Large intestine (tissue), 3 donors: ENCODE data around the gene AK5. TPM values are rescaled to one million over a fixed set of nuclear protein-coding genes. Genes with fewer than 3 reads are reported as not detected.

Experiments used
- DNase-seq, 2 donors: peaks; one replicate each; pipeline versions ENCODE4 v3.0.0 to v3.0.0-alpha.2; 2013
- H3K27ac ChIP-seq: one replicate; pipeline ENCODE4 v1.5.1; 2013; ENCODE audit warnings: low read length
- H3K27me3 ChIP-seq: 2 replicates; pipeline ENCODE4 v1.6.1; 2013; ENCODE audit warnings: low read length; ENCODE audit not compliant: control insufficient read depth, insufficient read depth
- H3K36me3 ChIP-seq: 2 replicates; pipeline ENCODE4 v1.6.1; 2013; ENCODE audit warnings: low read length; ENCODE audit not compliant: control insufficient read depth, insufficient read depth
- H3K4me1 ChIP-seq: one replicate; pipeline ENCODE4 v1.6.1; 2013; ENCODE audit warnings: low read length; ENCODE audit not compliant: control insufficient read depth, insufficient read depth
- H3K4me3 ChIP-seq: one replicate; pipeline ENCODE4 v1.5.1; 2013; ENCODE audit warnings: low read length
- H3K9me3 ChIP-seq: one replicate; pipeline ENCODE4 v1.6.1; 2013; ENCODE audit warnings: mild to moderate bottlenecking, low read depth, low read length, moderate library complexity; ENCODE audit not compliant: control insufficient read depth
- WGBS: methylation state at CpG from one replicate; pipeline ENCODE4 v1.1.5; 2013; ENCODE audit warnings: low lambda C conversion rate; ENCODE audit not compliant: insufficient coverage; 5-methylcytosine and 5-hydroxymethylcytosine counted together
- polyA plus RNA-seq: library from polyadenylated mRNA; unstranded; fragments of 120-200 nt; gene quantifications from one replicate; pipeline ENCODE4 v1.2.1, GENCODE V29; 2013

AK5 gene
- polyA plus RNA-seq, 1 donor, result 4.2 TPM

- H3K4me1 ChIP-seq, result no peaks in the 10 kb centered on the region
- H3K27me3 ChIP-seq, result peaks cover 5% of the 10 kb centered on the region
- H3K36me3 ChIP-seq, result no peaks in the 10 kb centered on the region
- no peaks in the 10 kb centered on the region for H3K9me3 ChIP-seq
- no peak for DNase-seq
- no peak overlapping the region for H3K4me3 ChIP-seq
- WGBS, result no CpG with 5 or more reads among the region's 5 CpGs
- H3K27ac ChIP-seq, result no peak overlapping the region
Measured at GRCh38 chr1:77550135-77550534, 268.3 kb downstream of the AK5 start.

GRCh38 chr1:77552626-77553025 lies 270.8 kb downstream of the AK5 start:
- Histone ChIP-seq H3K4me1 (no peaks in the 10 kb centered on the region), H3K9me3 (no peaks in the 10 kb centered on the region), H3K36me3 (no peaks in the 10 kb centered on the region), H3K4me3 (no peak overlapping the region), H3K27me3 (peaks cover 5% of the 10 kb centered on the region), H3K27ac (no peak overlapping the region)
- DNase-seq, result no peak
- no CpG with 5 or more reads among the region's 1 CpG for WGBS

GRCh38 chr1:77553568-77554291 lies 271.9 kb downstream of the AK5 start:
- peaks cover 5% of the 10 kb centered on the region for H3K27me3 ChIP-seq
- H3K36me3 ChIP-seq, result no peaks in the 10 kb centered on the region
- no peak overlapping the region for H3K4me3 ChIP-seq
- no peak overlapping the region for H3K27ac ChIP-seq
- H3K9me3 ChIP-seq, result no peaks in the 10 kb centered on the region
- no peak for DNase-seq
- no peaks in the 10 kb centered on the region for H3K4me1 ChIP-seq
- 83% methylated on average over 1 of the region's 9 CpGs for WGBS

GRCh38 chr1:77556045-77556444 lies 274.2 kb downstream of the AK5 start:
- Histone ChIP-seq H3K27ac (no peak overlapping the region), H3K4me1 (no peaks in the 10 kb centered on the region), H3K4me3 (no peak overlapping the region), H3K9me3 (no peaks in the 10 kb centered on the region), H3K36me3 (peaks cover 2% of the 10 kb centered on the region), H3K27me3 (peaks cover 5% of the 10 kb centered on the region)
- WGBS, result no CpG with 5 or more reads among the region's 1 CpG
- DNase-seq, result no peak

- Histone ChIP-seq H3K27me3 (peaks cover 2% of the 10 kb centered on the region), H3K27ac (no peak overlapping the region), H3K4me3 (no peak overlapping the region), H3K36me3 (peaks cover 6% of the 10 kb centered on the region), H3K4me1 (no peaks in the 10 kb centered on the region), H3K9me3 (no peaks in the 10 kb centered on the region)
- no CpG with 5 or more reads among the region's 4 CpGs for WGBS
- no peak for DNase-seq
Measured at GRCh38 chr1:77557053-77557452, 275.2 kb downstream of the AK5 start.

- Histone ChIP-seq H3K27me3 (peaks cover under 1% of the 10 kb centered on the region), H3K4me1 (peaks cover 6% of the 10 kb centered on the region), H3K9me3 (no peaks in the 10 kb centered on the region), H3K27ac (no peak overlapping the region), H3K36me3 (peaks cover 6% of the 10 kb centered on the region), H3K4me3 (no peak overlapping the region)
- 90% methylated on average over 2 of the region's 5 CpGs for WGBS
- no peak for DNase-seq
Measured at GRCh38 chr1:77558591-77559164, 276.9 kb downstream of the AK5 start.

- Histone ChIP-seq H3K4me3 (no peak overlapping the region), H3K27ac (no peak overlapping the region), H3K4me1 (peaks cover 6% of the 10 kb centered on the region), H3K36me3 (peaks cover 19% of the 10 kb centered on the region), H3K9me3 (no peaks in the 10 kb centered on the region), H3K27me3 (no peaks in the 10 kb centered on the region)
- no peak for DNase-seq
- 100% methylated on average over 3 of the region's 5 CpGs for WGBS
Measured at GRCh38 chr1:77560741-77561140, 278.9 kb downstream of the AK5 start.

- Histone ChIP-seq H3K4me1 (peaks cover 6% of the 10 kb centered on the region), H3K27me3 (no peaks in the 10 kb centered on the region), H3K9me3 (no peaks in the 10 kb centered on the region), H3K27ac (peak overlapping the region; percentile 30), H3K4me3 (no peak overlapping the region), H3K36me3 (peaks cover 36% of the 10 kb centered on the region)
- no CpG with 5 or more reads among the region's 3 CpGs for WGBS
- peak; percentile 59 to 72 for DNase-seq
Measured at GRCh38 chr1:77562596-77563150, 280.9 kb downstream of the AK5 start.

- no peak for DNase-seq
- Histone ChIP-seq H3K27ac (no peak overlapping the region), H3K4me1 (peaks cover 6% of the 10 kb centered on the region), H3K36me3 (peaks cover 51% of the 10 kb centered on the region), H3K9me3 (no peaks in the 10 kb centered on the region), H3K4me3 (no peak overlapping the region), H3K27me3 (no peaks in the 10 kb centered on the region)
- WGBS, result no CpG with 5 or more reads among the region's 4 CpGs
Measured at GRCh38 chr1:77565321-77565720, 283.5 kb downstream of the AK5 start.

GRCh38 chr1:77571642-77572041 lies 289.8 kb downstream of the AK5 start:
- 100% methylated on average over 1 of the region's 3 CpGs for WGBS
- H3K36me3 ChIP-seq, result peaks cover 62% of the 10 kb centered on the region
- DNase-seq, result no peak
- H3K27me3 ChIP-seq, result no peaks in the 10 kb centered on the region
- H3K27ac ChIP-seq, result no peak overlapping the region
- H3K4me3 ChIP-seq, result no peak overlapping the region
- H3K9me3 ChIP-seq, result no peaks in the 10 kb centered on the region
- no peaks in the 10 kb centered on the region for H3K4me1 ChIP-seq
